Natural killer cell (primary cell): ENCODE data around the gene TENM4. TPM values are rescaled to one million over a fixed set of nuclear protein-coding genes. Genes with fewer than 3 reads are reported as not detected.

Source experiments
- ATAC-seq, 3 donors: fragments of 150-1000 bp in 2 of 3; fragments of 200-7000 bp in 1 of 3; cut with Tn5 transposase; 1 replicate in 1 of 3; 2 replicates in 2 of 3; pipeline ENCODE4 v1.10.0; 2021; ENCODE audit warnings: mild to moderate bottlenecking in 2 of 3, moderate library complexity in 2 of 3
- DNase-seq, 2 donors: peaks; one replicate each; pipeline versions ENCODE4 v3.0.0 to v3.0.0-alpha.2; 2013 to 2021; ENCODE audit warnings: mixed read lengths in 1 of 2
- H3K27ac ChIP-seq: one replicate; pipeline ENCODE4 v1.5.1; 2013; ENCODE audit warnings: mild to moderate bottlenecking, low read length
- H3K27me3 ChIP-seq: one replicate; pipeline ENCODE4 v1.6.1; 2013; ENCODE audit warnings: low read length; ENCODE audit not compliant: control insufficient read depth, insufficient read depth
- H3K36me3 ChIP-seq: one replicate; pipeline ENCODE4 v1.6.1; 2013; ENCODE audit warnings: low read length; ENCODE audit not compliant: control insufficient read depth, insufficient read depth
- H3K4me1 ChIP-seq: one replicate; pipeline ENCODE4 v1.6.1; 2013; ENCODE audit warnings: low read length; ENCODE audit not compliant: control insufficient read depth, insufficient read depth
- H3K4me3 ChIP-seq: one replicate; pipeline ENCODE4 v1.5.1; 2013; ENCODE audit warnings: low read length
- H3K9me3 ChIP-seq: one replicate; pipeline ENCODE4 v1.6.1; 2013; ENCODE audit warnings: low read length; ENCODE audit not compliant: control insufficient read depth, insufficient read depth
- H3K27ac Mint-ChIP-seq, 2 donors: one replicate each; pipeline ENCODE4 v1.8.0; 2022; ENCODE audit warnings: mild to moderate bottlenecking in 2 of 2, mixed read lengths in 2 of 2, moderate library complexity in 1 of 2
- H3K27me3 Mint-ChIP-seq, 2 donors: one replicate each; pipeline ENCODE4 v1.8.0; 2022; ENCODE audit warnings: low read depth in 2 of 2, mixed read lengths in 2 of 2
- H3K36me3 Mint-ChIP-seq: one replicate; pipeline ENCODE4 v1.8.0; 2022; ENCODE audit warnings: mixed read lengths
- H3K4me1 Mint-ChIP-seq, 2 donors: one replicate each; pipeline ENCODE4 v1.8.0; 2022; ENCODE audit warnings: mixed read lengths in 2 of 2
- H3K4me3 Mint-ChIP-seq: one replicate; pipeline ENCODE4 v1.8.0; 2022; ENCODE audit warnings: mild to moderate bottlenecking, moderate library complexity, mixed read lengths
- H3K9me3 Mint-ChIP-seq, 2 donors: one replicate each; pipeline ENCODE4 v1.8.0; 2022; ENCODE audit warnings: mixed read lengths in 2 of 2
- WGBS: methylation state at CpG from one replicate; pipeline ENCODE4 v1.1.7; 2013; ENCODE audit warnings: missing lambda C conversion rate; ENCODE audit not compliant: insufficient coverage; 5-methylcytosine and 5-hydroxymethylcytosine counted together
- intact Hi-C: fragments of 100-400 bp; cut with micrococcal nuclease; formaldehyde crosslinking; loops from one replicate; pipeline ENCODE4 v1.14.2; 2022
- total RNA-seq, 4 donors: library from RNA; stranded (reverse); fragments of 120-200 nt in 1 of 4; gene quantifications; one replicate each; pipeline versions ENCODE4 v1.2.3 to v1.2.4, GENCODE V29; 2013 to 2022
- TF ChIP-seq, protein P1 (sequence below): fragments of 200-600 bp; IDR thresholded peaks from one replicate; pipeline ENCODE4 v1.8.0; 2022; ENCODE audit warnings: antibody characterized with exemption

The TENM4 gene
- total RNA-seq, 3 donors from 2014 or later (not counting 1 experiment from before 2014, with no cell fraction given) = 0.63 to 0.75 TPM; not detected in 1

DNA sequence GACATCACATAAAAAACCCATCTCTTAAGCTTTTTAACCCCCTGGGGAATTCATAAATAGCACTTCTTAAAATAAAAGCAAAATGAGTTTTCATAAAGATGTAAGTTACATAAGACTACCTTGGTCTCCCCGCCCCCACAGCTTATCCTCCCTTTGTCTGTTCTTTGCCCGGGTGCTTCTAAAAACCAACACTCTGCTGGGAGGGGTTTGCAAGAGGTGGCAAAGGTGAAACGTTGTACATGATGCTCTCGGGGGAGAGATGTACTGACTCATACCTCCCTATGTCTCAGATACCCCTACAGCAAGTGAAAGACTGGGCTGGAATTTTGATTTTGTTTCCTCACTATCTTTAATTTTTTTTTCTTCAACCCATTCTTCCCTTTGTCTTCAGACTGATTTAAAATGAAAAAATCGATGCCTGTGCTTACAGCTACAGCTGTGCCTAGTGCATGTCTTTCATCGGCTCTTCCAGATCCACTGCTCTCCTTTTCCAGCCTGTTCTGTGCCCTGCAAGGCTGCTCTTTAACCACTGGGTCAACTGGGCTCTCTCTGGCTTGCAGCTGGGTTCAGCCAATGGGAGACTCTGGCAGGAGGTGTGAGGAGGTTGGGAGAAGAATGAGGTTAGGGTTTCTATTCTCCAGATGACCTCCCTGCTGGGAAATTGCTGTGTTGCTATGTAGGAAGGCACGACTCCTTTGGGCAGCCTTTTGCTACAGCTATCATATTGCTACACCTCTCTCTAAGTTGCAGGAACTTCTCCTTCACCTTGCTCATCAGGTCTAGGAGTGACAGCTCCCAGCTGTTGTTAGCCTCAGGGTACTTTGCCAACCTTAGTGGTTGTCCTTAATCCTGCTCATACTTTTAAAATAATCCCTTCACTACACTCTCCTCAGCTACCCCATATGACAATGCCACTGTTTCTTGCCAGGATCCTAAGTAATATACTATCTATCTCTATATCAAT, 266.5 kb downstream of the TENM4 start:
- no peak overlapping the region for H3K4me3 ChIP-seq
- no peaks in the 10 kb centered on the region for H3K27me3 ChIP-seq
- Mint-ChIP-seq H3K27me3 (no peaks in the 10 kb centered on the region), H3K27ac (no peak overlapping the region), H3K4me3 (no peak overlapping the region), H3K36me3 (no peaks in the 10 kb centered on the region), H3K9me3 (peaks cover 6 to 7% of the 10 kb centered on the region in 2 donors), H3K4me1 (no peaks in the 10 kb centered on the region)
- TF ChIP-seq, protein P1, sequence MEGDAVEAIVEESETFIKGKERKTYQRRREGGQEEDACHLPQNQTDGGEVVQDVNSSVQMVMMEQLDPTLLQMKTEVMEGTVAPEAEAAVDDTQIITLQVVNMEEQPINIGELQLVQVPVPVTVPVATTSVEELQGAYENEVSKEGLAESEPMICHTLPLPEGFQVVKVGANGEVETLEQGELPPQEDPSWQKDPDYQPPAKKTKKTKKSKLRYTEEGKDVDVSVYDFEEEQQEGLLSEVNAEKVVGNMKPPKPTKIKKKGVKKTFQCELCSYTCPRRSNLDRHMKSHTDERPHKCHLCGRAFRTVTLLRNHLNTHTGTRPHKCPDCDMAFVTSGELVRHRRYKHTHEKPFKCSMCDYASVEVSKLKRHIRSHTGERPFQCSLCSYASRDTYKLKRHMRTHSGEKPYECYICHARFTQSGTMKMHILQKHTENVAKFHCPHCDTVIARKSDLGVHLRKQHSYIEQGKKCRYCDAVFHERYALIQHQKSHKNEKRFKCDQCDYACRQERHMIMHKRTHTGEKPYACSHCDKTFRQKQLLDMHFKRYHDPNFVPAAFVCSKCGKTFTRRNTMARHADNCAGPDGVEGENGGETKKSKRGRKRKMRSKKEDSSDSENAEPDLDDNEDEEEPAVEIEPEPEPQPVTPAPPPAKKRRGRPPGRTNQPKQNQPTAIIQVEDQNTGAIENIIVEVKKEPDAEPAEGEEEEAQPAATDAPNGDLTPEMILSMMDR = no peak
- no peak for DNase-seq
- no peak overlapping the region for H3K27ac ChIP-seq
- ATAC-seq = no peak
- no peaks in the 10 kb centered on the region for H3K36me3 ChIP-seq
- no peaks in the 10 kb centered on the region for H3K4me1 ChIP-seq
- intact Hi-C loops = no loop called here
- WGBS = 54% methylated on average over 5 of the region's 7 CpGs
- H3K9me3 ChIP-seq = no peaks in the 10 kb centered on the region

DNA sequence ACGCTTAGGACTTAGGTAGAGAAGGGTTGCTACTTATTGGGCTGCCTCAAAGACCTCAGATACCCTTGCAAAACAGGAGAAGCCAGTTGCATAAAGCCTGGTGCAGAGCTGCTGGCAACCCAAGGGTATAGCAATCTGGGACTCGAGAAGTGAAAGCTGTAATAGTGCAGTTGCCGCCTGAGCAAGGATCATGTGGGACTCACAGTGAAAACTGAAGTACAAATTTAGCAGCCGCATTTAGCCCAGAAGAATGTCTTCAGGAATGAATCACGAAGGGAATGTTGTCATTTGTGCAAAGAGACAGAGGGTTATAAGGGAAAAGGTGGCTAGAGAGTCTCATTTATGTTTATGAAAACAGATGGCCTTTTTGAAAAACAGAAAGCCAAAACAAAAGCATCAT, 267.2 kb downstream of the TENM4 start:
- Mint-ChIP-seq H3K9me3 (peaks cover 6 to 7% of the 10 kb centered on the region in 2 donors), H3K27ac (no peak overlapping the region), H3K4me3 (no peak overlapping the region), H3K4me1 (no peaks in the 10 kb centered on the region), H3K27me3 (no peaks in the 10 kb centered on the region), H3K36me3 (no peaks in the 10 kb centered on the region)
- 81% methylated on average over 5 of the region's 5 CpGs for WGBS
- TF ChIP-seq, protein P1 = no peak
- Histone ChIP-seq H3K36me3 (no peaks in the 10 kb centered on the region), H3K4me1 (no peaks in the 10 kb centered on the region), H3K27ac (no peak overlapping the region), H3K4me3 (no peak overlapping the region), H3K27me3 (no peaks in the 10 kb centered on the region), H3K9me3 (no peaks in the 10 kb centered on the region)
- DNase-seq (no peak), ATAC-seq (no peak)
- intact Hi-C loops = no loop called here

DNA sequence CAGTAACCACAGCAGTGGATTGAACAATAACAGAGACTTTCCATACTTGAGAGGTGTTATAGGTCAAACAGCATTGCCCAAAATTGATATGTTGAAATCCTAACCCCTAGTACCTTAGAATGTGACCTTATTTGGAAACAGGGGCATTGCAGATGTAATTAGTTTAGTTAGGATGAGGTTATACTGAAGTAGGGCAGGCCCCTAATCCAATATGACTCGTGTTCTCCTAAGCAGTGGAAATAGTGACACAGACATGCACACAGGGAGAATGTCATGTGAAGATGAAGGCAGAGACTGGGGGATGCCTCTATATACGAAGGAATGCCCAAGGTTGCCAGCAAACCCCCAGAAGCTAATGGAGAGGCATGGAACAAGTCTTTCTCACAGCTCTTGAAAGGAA, 270.5 kb downstream of the TENM4 start:
- Mint-ChIP-seq H3K4me1 (no peaks in the 10 kb centered on the region), H3K27me3 (no peaks in the 10 kb centered on the region), H3K27ac (no peak overlapping the region), H3K9me3 (peaks cover 0 to 2% of the 10 kb centered on the region in 2 donors), H3K36me3 (no peaks in the 10 kb centered on the region), H3K4me3 (no peak overlapping the region)
- Histone ChIP-seq H3K36me3 (no peaks in the 10 kb centered on the region), H3K27me3 (no peaks in the 10 kb centered on the region), H3K4me1 (no peaks in the 10 kb centered on the region), H3K27ac (no peak overlapping the region), H3K9me3 (no peaks in the 10 kb centered on the region), H3K4me3 (no peak overlapping the region)
- intact Hi-C loops = no loop called here
- no peak for DNase-seq
- 68% methylated on average over 2 of the region's 2 CpGs for WGBS
- ATAC-seq = no peak
- TF ChIP-seq, protein P1 = no peak
